T follicular helper cell (primary cell): ENCODE measurements around the gene B4GALT1.
"Not testable (repeated sequence)": the region's sequence is repeated elsewhere in the genome, so short reads cannot be mapped to it uniquely, and the experiment has no call there.

ENCODE experiments used
- DNase-seq: peaks from one replicate; pipeline ENCODE4 v3.0.0-alpha.2; 2020; ENCODE audit warnings: low read depth

B4GALT1 gene

GRCh38 chr9:33161589-33162132, 5.5 kb downstream of the B4GALT1 start:
- DNase-seq, result no peak

DNA sequence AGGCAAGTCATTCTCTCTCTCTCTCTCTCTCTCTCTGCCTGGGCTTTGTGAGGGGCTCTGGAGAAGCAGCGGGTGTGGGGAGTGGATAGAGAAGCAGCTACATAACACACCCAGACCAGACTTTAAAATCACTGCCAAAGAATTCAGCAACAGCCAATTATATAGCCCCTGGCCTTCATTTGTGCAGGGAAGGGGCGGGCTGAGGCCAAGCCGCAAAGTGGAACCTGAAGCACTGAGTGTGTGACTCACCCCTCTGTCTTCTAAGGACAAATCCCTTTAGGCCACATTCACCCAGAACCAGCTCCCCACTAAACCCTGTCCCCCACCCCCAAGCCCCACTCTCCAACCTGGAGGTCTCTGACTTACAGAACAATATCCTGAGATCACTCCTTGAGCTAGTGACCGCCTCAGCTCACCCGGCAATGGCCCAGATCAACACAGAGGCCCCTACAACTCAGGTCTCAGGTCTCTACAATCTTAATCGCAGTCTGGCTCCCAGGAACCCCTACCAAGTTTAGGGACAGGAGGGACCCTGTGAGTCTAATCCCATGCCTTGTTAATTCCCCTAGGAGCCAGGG, 6.0 kb downstream of the B4GALT1 start:
- no peak for DNase-seq

DNA sequence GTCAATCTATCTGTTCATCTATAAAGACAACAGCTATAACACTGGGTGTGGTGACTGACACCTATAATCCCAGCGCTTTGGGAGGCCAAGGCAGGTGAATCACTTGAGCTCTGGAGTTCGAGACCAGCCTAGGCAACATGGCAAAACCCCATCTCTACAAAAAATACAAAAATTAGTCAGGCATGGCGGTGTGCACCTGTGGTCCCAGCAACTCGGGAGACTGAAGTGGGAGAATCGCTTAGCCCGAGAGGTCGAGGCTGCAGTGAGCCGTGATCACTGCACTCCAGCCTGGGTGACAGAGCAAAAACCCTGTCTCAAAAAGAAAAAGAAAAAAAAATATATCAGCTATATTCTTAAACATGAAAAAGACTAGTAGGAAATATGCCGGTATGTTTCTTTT, 6.7 kb downstream of the B4GALT1 start:
- not testable (repeated sequence) for DNase-seq

- DNase-seq, result peak; percentile 54
Measured at GRCh38 chr9:33159777-33160127, 7.4 kb downstream of the B4GALT1 start.

GRCh38 chr9:33158843-33159776, 8.0 kb downstream of the B4GALT1 start:
- DNase-seq, result no peak

DNA sequence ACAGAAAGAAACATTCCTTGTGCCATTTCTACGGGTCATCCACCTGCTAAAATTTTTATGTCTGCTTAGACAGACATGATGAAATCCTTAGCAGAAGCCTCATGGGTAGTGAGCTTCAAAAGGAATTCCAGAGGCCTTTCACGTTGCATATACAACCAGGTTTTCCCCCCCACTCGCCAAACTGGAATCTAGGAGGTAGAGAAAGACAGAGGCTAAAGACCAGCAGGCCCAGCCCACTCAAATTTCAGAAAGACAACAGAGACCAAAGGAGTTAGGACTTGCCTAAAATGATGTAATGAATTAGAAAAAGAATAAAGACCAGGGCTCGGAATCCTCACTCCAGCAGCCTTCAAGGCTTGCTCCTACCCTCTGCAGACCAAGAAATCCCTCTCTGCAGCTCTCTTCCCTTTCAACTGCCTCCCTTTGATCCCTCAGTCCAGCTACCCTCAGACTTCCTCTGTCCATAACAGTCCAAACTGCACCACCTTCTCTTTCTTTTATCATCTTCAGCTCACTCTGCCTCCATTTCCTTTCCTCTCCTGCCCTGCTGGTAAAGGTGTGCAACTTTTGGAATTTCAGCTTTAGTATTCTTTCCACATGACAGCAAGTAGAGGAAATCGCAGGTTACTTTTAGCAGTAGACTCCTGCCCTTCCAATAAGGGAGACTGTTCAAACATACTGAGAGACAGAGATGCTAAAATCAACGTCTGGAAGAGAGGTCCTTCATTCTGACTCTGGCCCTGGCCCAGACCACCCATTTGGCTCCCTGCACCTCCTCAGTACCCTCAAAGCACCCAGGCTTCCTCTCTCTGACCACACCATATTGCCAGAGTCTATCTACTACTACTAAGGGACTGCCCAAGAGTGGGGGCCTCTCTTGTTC, 8.9 kb downstream of the B4GALT1 start:
- no peak for DNase-seq

- DNase-seq, result no peak
Measured at GRCh38 chr9:33155393-33155792, 11.7 kb downstream of the B4GALT1 start.

DNA sequence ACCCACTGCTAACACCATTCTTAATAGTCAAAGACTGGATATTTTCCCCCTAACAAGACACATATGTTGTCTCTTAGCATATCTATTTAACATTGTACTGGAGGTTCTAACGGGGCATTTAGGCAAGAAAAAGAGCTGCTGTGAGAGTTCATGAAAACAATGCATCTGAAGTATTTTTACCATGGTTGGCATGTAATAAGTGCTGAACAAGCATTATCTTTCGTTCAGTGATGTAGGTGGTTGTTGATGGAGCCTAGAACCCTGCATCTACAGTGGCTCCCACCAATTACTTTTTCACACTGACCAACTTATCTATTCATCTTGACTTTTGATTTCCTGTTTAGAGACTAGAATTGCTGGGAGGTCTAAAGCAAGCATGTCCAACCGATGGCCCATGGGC, 12.8 kb downstream of the B4GALT1 start:
- DNase-seq, result no peak

DNA sequence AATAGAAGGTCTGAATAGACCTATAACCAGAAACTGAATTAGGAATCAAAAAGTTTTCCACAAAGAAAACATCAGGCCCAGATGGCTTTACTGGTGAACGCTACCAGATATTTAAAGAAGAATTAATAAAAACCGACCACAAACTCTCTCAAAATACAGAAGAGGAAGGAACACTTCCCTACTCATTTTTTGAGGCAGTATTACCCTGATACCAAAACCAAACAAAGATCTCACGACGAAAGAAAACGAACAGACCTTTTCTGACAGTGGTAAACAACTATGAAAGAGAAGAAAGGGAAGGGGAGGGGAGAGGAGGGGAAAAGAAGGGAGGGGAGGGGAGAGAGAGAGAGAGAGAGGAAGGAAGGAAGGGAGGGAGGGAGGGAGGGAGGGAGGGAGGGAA, 13.5 kb downstream of the B4GALT1 start:
- no peak for DNase-seq

DNA sequence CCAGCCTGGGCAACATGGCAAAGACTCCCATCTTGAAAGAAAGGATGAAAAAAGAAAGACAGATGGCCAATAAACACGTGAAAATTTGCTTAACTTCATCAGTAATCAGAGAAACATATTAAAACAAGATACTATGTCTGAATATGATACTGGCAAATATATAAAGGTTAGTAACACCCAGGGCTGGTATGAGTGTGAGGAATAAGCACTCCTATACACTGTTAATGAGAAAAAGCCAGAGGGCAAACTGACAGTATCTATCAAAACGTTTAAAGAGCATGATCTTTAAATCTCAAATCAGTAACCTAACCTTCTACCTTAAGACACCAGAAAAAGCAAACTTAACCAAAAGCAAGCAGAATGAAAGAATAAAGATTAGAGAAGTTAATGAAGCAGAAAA, 14.1 kb downstream of the B4GALT1 start:
- no peak for DNase-seq

DNA sequence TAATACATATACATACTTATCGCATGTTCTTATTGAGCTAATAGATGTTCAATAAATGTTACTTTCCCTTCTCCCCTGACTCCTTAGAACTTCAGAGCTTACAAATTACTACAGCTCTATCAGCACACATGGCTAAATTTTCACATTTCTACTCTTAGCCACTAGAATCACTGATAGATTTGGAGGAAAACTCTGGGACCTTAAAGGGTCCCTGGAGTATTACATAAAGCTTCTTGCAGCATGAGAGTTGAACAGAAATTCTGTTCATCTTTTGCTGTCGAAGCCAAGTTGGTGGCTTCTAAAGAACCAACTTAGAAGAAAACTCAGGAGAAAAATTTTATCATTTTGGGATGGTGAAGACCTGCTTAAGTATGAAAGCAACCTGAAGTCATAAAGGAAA, 15.5 kb downstream of the B4GALT1 start:
- DNase-seq, result no peak

- DNase-seq, result no peak
Measured at GRCh38 chr9:33151007-33151557, 16.1 kb downstream of the B4GALT1 start.

DNA sequence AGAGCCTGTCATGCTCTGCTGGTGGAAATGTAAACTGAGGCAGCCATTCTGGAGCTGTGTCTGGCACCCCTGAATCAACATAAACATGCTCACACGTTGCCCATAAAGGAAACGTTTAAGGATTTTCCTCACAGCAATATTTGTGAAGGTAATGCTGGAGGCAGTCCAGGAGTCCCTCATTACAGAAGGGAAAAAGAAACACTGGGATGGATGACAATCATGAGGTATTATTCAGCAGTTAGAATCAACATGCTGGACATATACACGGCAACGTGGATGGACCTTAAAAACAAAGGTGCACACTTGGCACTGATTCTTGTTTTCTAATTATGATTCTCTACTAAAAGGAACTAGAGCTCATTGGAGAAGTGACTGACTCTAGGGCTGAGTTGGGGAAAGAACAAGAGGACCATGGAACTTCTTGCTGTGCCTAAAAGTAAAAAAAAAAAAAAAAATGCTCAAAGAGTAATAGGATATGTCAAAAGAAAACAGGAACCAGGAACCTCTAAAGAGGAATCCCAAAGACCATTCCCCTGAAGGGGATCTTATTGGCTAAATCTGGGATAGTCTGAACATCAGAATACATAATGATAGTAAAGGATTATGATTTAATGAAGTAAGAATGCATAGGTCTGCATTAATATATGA, 18.6 kb downstream of the B4GALT1 start:
- no peak for DNase-seq

GRCh38 chr9:33147416-33148169, 19.5 kb downstream of the B4GALT1 start:
- DNase-seq, result no peak

- DNase-seq, result no peak
Measured at GRCh38 chr9:33146298-33146697, 20.8 kb downstream of the B4GALT1 start.

DNA sequence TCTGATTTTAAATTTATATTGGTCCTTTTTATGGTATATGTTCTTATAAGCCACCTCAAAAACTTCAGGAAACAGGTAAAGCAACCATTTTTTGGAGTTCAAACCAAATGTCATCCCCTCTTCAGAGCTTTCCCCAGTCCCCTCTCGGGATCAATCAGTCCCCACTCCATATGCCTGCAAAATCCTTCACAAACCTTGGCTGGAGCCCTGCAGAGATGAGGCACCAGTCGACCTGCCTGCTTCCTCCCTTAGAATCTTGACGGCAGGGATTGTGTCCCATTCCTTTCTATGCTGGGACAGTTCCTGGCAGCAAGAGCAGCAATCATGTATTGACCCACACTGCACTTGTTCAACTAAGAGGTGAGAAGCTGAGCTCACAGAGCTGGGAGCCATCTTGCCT, 22.6 kb downstream of the B4GALT1 start:
- DNase-seq, result no peak

GRCh38 chr9:33143241-33143661, 23.9 kb downstream of the B4GALT1 start:
- DNase-seq, result no peak

- no peak for DNase-seq
Measured at GRCh38 chr9:33142535-33142934, 24.6 kb downstream of the B4GALT1 start.

- no peak for DNase-seq
Measured at GRCh38 chr9:33140401-33141360, 26.5 kb downstream of the B4GALT1 start.
